HG03280 (cell line): ENCODE measurements around the gene RAB14.

Experiments used
- ATAC-seq: cut with Tn5 transposase; IDR thresholded peaks from one replicate; pipeline ENCODE4 v1.9.1; 2021; ENCODE audit warnings: mild to moderate bottlenecking, moderate library complexity; ENCODE audit not compliant: unreplicated experiment

Gene RAB14

GRCh38 chr9:121201738-121202533 is at the start of gene RAB14:
Gene RAB14, minus strand, starts transcription at chr9:121201869. Its CDS starts 8,457 bp downstream, at chr9:121193412.
- ATAC-seq: peak; percentile 85

GRCh38 chr9:121249563-121249962 is 47.9 kb upstream of the RAB14 start:
- ATAC-seq: no peak

GRCh38 chr9:121246821-121247561 is 45.3 kb upstream of the RAB14 start:
- no peak for ATAC-seq

- ATAC-seq: no peak
Observed at GRCh38 chr9:121242959-121243346, 41.3 kb upstream of the RAB14 start.

- ATAC-seq: no peak
Observed at GRCh38 chr9:121242219-121242958, 40.7 kb upstream of the RAB14 start.

- ATAC-seq: no peak
Observed at GRCh38 chr9:121240472-121241135, 38.9 kb upstream of the RAB14 start.

GRCh38 chr9:121239851-121240250 is 38.2 kb upstream of the RAB14 start:
- ATAC-seq: no peak

GRCh38 chr9:121239071-121239470 is 37.4 kb upstream of the RAB14 start:
- no peak for ATAC-seq

GRCh38 chr9:121237916-121238315 is 36.2 kb upstream of the RAB14 start:
- no peak for ATAC-seq

- no peak for ATAC-seq
Observed at GRCh38 chr9:121235512-121235911, 33.8 kb upstream of the RAB14 start.

GRCh38 chr9:121234832-121235161 is 33.1 kb upstream of the RAB14 start:
- no peak for ATAC-seq

- ATAC-seq: no peak
Observed at GRCh38 chr9:121233906-121234831, 32.5 kb upstream of the RAB14 start.

GRCh38 chr9:121232251-121232650 is 30.6 kb upstream of the RAB14 start:
- no peak for ATAC-seq

- ATAC-seq: no peak
Observed at GRCh38 chr9:121230256-121230655, 28.6 kb upstream of the RAB14 start.

GRCh38 chr9:121227862-121228261 is 26.2 kb upstream of the RAB14 start:
- no peak for ATAC-seq

- no peak for ATAC-seq
Observed at GRCh38 chr9:121226175-121226574, 24.5 kb upstream of the RAB14 start.

- no peak for ATAC-seq
Observed at GRCh38 chr9:121225240-121225639, 23.6 kb upstream of the RAB14 start.

- ATAC-seq: no peak
Observed at GRCh38 chr9:121222524-121223171, 21.0 kb upstream of the RAB14 start.

- no peak for ATAC-seq
Observed at GRCh38 chr9:121221664-121222055, 20.0 kb upstream of the RAB14 start.
